Panc1 (cell line): ENCODE measurements around the gene EHBP1L1.

Experiments
- POLR2AphosphoS5 ChIP-seq: IDR thresholded peaks from 2 replicates; pipeline ENCODE4 v1.6.1; 2012; ENCODE audit warnings: mild to moderate bottlenecking, low read depth, low read length, moderate library complexity
- SIN3A ChIP-seq: IDR thresholded peaks from 2 replicates; pipeline ENCODE4 v1.6.1; 2012; ENCODE audit warnings: low read depth, mild to moderate bottlenecking, low read length, moderate library complexity, borderline replicate concordance; ENCODE audit not compliant: insufficient read depth
- TCF7L2 ChIP-seq: IDR thresholded peaks from 2 replicates; pipeline ENCODE4 v1.6.1; 2011; ENCODE audit warnings: mild to moderate bottlenecking, low read depth, low read length, inconsistent platforms
- TF ChIP-seq, protein P1 (sequence below): fragments of 450-650 bp; IDR thresholded peaks from 2 replicates; pipeline ENCODE4 v1.5.1; 2017; ENCODE audit warnings: mild to moderate bottlenecking
- TF ChIP-seq, protein P2 (sequence below), 2 experiments: IDR thresholded peaks; 2 replicates each; pipeline ENCODE4 v1.6.1; 2011 to 2012; ENCODE audit warnings: low read depth in 2 of 2, control low read depth in 1 of 2, low read length in 1 of 2, mild to moderate bottlenecking in 1 of 2, moderate library complexity in 1 of 2; ENCODE audit not compliant: insufficient read depth in 1 of 2

DNA sequence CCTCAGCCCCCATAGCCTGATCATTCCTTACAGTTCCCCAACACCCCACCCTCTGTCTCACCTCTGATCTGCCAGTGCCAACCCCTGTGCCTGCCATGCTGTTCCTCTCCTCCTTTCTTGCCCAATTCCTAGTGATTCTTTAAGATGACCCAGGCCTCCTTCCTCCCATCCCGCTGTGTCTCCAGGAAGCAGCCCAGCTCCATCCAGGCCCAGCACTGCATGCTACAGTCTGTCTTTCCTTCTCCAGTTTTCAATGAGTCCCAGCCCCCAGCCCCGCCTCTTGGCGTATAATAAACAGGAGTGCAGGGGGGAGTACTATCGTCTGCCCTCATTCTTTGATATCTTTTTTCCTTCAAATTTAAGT, 30.0 kb upstream of the EHBP1L1 start:
- TF ChIP-seq, protein P1, sequence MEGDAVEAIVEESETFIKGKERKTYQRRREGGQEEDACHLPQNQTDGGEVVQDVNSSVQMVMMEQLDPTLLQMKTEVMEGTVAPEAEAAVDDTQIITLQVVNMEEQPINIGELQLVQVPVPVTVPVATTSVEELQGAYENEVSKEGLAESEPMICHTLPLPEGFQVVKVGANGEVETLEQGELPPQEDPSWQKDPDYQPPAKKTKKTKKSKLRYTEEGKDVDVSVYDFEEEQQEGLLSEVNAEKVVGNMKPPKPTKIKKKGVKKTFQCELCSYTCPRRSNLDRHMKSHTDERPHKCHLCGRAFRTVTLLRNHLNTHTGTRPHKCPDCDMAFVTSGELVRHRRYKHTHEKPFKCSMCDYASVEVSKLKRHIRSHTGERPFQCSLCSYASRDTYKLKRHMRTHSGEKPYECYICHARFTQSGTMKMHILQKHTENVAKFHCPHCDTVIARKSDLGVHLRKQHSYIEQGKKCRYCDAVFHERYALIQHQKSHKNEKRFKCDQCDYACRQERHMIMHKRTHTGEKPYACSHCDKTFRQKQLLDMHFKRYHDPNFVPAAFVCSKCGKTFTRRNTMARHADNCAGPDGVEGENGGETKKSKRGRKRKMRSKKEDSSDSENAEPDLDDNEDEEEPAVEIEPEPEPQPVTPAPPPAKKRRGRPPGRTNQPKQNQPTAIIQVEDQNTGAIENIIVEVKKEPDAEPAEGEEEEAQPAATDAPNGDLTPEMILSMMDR = no peak
- no peak for TF ChIP-seq POLR2AphosphoS5
- no peak for TF ChIP-seq TCF7L2
- TF ChIP-seq, protein P2, sequence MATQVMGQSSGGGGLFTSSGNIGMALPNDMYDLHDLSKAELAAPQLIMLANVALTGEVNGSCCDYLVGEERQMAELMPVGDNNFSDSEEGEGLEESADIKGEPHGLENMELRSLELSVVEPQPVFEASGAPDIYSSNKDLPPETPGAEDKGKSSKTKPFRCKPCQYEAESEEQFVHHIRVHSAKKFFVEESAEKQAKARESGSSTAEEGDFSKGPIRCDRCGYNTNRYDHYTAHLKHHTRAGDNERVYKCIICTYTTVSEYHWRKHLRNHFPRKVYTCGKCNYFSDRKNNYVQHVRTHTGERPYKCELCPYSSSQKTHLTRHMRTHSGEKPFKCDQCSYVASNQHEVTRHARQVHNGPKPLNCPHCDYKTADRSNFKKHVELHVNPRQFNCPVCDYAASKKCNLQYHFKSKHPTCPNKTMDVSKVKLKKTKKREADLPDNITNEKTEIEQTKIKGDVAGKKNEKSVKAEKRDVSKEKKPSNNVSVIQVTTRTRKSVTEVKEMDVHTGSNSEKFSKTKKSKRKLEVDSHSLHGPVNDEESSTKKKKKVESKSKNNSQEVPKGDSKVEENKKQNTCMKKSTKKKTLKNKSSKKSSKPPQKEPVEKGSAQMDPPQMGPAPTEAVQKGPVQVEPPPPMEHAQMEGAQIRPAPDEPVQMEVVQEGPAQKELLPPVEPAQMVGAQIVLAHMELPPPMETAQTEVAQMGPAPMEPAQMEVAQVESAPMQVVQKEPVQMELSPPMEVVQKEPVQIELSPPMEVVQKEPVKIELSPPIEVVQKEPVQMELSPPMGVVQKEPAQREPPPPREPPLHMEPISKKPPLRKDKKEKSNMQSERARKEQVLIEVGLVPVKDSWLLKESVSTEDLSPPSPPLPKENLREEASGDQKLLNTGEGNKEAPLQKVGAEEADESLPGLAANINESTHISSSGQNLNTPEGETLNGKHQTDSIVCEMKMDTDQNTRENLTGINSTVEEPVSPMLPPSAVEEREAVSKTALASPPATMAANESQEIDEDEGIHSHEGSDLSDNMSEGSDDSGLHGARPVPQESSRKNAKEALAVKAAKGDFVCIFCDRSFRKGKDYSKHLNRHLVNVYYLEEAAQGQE (IDR thresholded peaks at IDR 0.05; ENCODE audit: insufficient read depth in 1 of 2, low read depth in 2 of 2, low read length in 1 of 2) = no peak
- no peak for TF ChIP-seq SIN3A
